ENCODE results near the gene UBFD1.
"Not testable (repeated sequence)": the region's sequence is repeated elsewhere in the genome, so short reads cannot be mapped to it uniquely, and the experiment has no call there.

UBFD1 gene

GRCh38 chr16:23527961-23528643, 29.4 kb upstream of the UBFD1 start:
- no peak for DNase-seq (ENCODE audit: low read depth)

GRCh38 chr16:23528644-23529310, 28.8 kb upstream of the UBFD1 start:
- no peak for DNase-seq (ENCODE audit: low read depth)

GRCh38 chr16:23530062-23530461, 27.5 kb upstream of the UBFD1 start:
- no peak for DNase-seq (ENCODE audit: low read depth)

GRCh38 chr16:23532448-23532847, 25.1 kb upstream of the UBFD1 start:
- DNase-seq (ENCODE audit: low read depth) = no peak

GRCh38 chr16:23534868-23535860, 22.4 kb upstream of the UBFD1 start:
- no peak for DNase-seq (ENCODE audit: low read depth)

GRCh38 chr16:23535901-23536300, 21.6 kb upstream of the UBFD1 start:
- no peak for DNase-seq (ENCODE audit: low read depth)

- DNase-seq (ENCODE audit: low read depth) = no peak
Measured at GRCh38 chr16:23537390-23537789, 20.1 kb upstream of the UBFD1 start.

- no peak for DNase-seq (ENCODE audit: low read depth)
Measured at GRCh38 chr16:23538919-23539278, 18.6 kb upstream of the UBFD1 start.

GRCh38 chr16:23539984-23540816, 17.3 kb upstream of the UBFD1 start:
- no peak for DNase-seq (ENCODE audit: low read depth)

- DNase-seq (ENCODE audit: low read depth) = not testable (repeated sequence)
Measured at GRCh38 chr16:23540817-23541178, 16.7 kb upstream of the UBFD1 start.

- no peak for DNase-seq (ENCODE audit: low read depth)
Measured at GRCh38 chr16:23544436-23544835, 13.1 kb upstream of the UBFD1 start.

- DNase-seq (ENCODE audit: low read depth) = no peak
Measured at GRCh38 chr16:23549938-23550337, 7.6 kb upstream of the UBFD1 start.

GRCh38 chr16:23552161-23552560, 5.4 kb upstream of the UBFD1 start:
- DNase-seq (ENCODE audit: low read depth) = no peak

- DNase-seq (ENCODE audit: low read depth) = no peak
Measured at GRCh38 chr16:23554536-23554935, 3.0 kb upstream of the UBFD1 start.

- DNase-seq (ENCODE audit: low read depth) = no peak
Measured at GRCh38 chr16:23557779-23558702, 514 bp downstream of the UBFD1 start.

- DNase-seq (ENCODE audit: low read depth) = no peak
Measured at GRCh38 chr16:23561586-23561985, 4.1 kb downstream of the UBFD1 start.

- no peak for DNase-seq (ENCODE audit: low read depth)
Measured at GRCh38 chr16:23562505-23562904, 5.0 kb downstream of the UBFD1 start.

- DNase-seq (ENCODE audit: low read depth) = no peak
Measured at GRCh38 chr16:23563186-23563585, 5.7 kb downstream of the UBFD1 start.

GRCh38 chr16:23564575-23565363, 7.2 kb downstream of the UBFD1 start:
- DNase-seq (ENCODE audit: low read depth) = no peak

GRCh38 chr16:23566724-23567123, 9.2 kb downstream of the UBFD1 start:
- no peak for DNase-seq (ENCODE audit: low read depth)

All from activated T-helper 9 cell treated with anti-CD3 and anti-CD28 coated beads, Interleukin-2, amount 50 U/mL, for 16 hours (primary cell).